A549 treated with ZK216348 at 1 μM for 4 hours (cell line): ENCODE results near the gene LAMTOR2. TPM values are rescaled to one million over a fixed set of nuclear protein-coding genes. Genes with fewer than 3 reads are reported as not detected.

Experiments used
- total RNA-seq: library from RNA; stranded (reverse); fragments of 200-300 nt; extraction: Qiagen RNA extraction; gene quantifications from 5 replicates; pipeline ENCODE4 v1.2.3, GENCODE V29; 2022; ENCODE audit warnings: low read depth

The LAMTOR2 gene
- 133 to 163 TPM (median 154 TPM) in 5 replicates for total RNA-seq

DNA sequence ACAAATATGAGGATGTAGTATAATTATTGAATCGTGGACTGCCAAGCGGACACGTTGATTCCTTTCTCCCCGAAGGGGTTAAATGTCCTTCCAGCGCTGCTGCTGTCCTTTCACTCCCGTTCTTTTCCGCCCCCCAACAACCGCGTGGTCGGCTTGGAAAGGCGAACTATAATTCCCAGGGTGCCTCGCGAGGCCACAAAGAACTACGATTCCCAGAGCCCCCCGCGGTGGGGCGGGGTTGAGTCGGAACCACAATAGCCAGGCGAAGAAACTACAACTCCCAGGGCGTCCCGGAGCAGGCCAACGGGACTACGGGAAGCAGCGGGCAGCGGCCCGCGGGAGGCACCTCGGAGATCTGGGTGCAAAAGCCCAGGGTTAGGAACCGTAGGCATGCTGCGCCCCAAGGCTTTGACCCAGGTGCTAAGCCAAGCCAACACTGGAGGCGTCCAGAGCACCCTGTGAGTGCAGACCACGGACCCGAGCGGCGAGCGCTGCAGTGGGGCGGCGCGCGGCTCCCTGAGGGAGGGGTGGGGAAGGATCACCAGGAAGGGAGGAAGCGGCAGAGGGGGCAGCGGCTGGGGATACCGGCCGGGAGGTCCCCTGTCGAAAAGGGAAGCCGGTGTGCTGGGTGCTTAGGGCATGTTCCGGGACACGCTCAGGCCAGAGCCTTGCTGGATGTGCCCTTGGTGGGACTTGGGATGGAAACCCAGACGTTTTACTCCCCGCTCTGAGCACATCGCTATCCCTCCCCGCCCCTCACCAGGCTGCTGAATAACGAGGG, at the start of gene LAMTOR2:
LAMTOR2 (plus strand) TSS at position 283 of the 781 bp plus-strand sequence; CDS start at position 391, 108 bp downstream.

DNA sequence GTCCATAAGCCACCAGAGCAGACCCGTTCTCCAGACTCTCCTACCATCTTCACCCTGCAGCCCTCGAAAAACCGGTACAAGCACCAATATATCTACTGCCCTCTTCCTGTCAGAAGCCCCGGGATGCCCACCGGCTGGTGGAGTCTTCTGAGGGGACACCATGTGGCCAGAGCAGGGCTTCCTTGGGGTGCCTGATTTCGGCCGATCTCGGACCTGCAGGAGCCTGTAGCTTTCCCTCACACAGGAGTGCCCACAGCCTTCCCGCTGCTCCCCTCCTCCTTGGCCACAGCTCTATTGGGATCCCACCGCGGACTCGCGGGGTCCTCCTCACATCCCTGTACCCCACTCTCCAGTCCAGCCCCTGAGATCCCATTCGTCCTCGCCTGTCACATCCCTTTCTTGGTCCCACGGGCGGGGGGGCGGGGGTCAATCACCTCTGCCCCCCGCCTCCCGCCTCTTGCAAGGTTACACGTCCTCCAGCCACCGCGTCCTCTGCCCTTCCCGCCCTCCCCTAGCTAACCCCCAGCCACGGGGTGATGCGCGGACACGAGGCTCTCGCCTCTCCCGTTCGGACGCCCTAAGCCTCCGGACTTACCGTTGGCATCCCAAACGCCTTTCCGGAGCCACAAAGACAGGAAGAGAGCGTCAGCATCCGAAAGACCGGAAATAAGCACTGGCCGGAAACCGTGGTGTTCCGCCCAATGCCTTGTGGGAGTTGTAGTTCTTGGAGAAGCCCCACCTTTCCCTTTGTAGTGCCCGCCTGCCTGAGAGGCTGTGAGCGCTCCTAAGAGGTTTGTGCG, 34.1 kb upstream of the LAMTOR2 start, which contains the start of gene SSR2:
SSR2 (minus strand) TSS at position 659 of the 800 bp plus-strand sequence. CDS start 784 bp downstream, outside the sequence.

DNA sequence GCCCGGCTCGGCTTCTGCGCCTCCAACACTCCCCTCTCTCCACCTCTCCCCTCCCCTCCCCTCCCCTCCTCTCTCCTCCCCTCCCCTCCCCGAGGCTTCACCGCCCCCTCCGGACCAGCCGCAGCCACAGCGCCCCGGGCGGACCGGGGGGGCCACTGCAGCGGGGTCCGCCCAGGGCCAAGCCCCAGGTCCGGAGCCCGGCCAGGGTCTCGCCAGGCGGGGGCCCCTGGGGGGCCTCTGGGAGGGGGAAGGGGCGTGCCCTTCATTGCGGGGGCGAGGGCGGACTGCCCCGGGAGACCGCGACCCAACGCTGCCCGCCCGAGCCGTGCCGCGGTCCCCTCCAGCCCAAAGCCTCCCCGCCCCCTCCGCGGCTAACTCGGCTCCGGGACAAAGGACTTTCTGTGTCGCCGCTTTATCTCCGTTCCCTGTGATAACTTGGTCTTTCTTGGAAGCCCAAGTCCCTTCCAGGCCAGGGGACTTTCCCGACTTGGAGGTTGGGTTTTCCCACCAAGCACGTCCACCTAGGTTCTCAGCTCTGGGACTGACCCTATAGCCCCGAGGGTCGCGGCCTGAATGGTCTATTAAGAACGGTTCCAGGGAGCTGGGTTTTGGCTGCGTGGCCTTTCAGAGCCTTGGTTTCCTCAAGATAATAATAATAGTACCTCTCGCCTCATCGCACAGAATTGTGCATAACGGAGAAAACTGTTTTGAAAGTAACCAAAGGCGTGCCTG, 648 bp upstream of the LAMTOR2 start, which contains the start of gene UBQLN4:
UBQLN4 (minus strand) TSS at position 31 of the 732 bp plus-strand sequence. CDS start 97 bp downstream, outside the sequence.

DNA sequence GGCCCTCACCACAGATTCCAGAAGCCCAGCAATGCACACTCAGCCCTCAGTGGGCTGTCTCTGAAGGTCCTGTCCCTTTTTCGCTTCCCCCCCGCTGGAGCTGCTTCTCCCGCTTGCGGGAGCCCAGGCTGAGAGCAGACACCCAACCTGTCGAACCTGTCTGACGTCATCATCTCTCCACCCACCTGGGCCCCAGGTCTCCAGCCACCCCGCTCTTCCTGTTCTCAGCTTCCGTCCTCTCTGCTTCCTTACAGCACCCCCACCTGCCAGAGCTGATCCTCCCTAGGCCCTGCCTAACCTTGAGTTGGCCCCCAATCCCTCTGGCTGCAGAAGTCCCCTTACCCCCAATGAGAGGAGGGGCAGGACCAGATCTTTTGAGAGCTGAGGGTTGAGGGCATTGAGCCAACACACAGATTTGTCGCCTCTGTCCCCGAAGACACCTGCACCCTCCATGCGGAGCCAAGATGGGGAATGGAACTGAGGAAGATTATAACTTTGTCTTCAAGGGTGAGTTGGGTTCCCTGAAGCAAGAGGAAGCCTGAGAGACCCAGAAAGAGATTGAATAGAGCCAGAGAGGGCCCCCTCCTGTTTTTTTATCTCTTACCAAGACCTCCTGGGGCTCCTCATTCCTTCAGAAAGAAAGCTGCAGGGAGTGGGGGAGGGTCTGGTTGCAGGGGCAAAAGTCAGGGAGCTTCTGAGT, 6.5 kb downstream of the LAMTOR2 start, which contains the start of gene RAB25:
RAB25 (plus strand) TSS at position 224 of the 700 bp plus-strand sequence; CDS start at position 465, 241 bp downstream.

DNA sequence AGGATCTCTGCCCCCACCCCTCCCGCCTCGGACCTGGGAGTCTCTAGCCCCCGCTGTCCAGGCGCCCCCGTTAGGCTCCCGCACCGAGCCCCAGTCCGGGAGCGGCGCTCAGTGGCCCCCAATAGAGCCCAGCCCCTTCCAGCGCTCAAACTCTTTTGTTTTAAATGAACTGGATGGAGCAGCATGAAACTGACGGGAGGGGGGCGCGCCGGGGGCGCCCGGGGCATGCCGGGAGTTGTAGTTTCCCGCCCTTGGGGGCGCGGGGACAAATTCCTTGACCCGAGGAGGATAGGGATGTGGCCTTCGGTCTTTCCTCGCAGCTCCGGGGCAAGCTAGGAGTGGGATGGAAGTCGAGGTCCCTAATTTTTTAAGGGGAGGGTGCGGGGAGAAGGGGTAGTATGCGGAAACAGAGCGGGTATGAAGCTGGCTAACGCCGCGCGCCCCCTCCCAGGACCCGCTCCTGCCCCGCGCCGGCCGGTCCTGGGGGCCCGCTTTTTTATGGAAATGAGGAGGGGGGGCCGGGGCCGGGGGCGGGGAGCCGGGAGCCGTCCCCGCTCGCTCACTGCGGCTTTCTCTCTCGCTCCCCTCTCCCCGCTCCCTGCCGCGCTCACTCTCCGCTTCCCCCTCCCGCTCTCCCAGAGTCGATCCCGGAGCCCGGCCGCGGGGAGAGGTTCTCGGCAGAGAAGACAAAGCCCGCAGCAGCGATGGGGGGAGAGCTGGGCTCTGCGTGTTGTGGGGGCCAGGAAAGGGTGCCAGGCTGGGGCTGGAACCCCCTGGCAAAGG, 27.9 kb downstream of the LAMTOR2 start, which contains the start of gene MEX3A:
MEX3A (minus strand) TSS at position 157 of the 783 bp plus-strand sequence. CDS start 467 bp downstream, outside the sequence.

Other genes starting within 250 kb of the LAMTOR2 start
- 14.6 to 16.5 TPM (median 15.5 TPM) in 5 replicates for gene GON4L, start 197.6 kb upstream of the LAMTOR2 start, total RNA-seq
- gene SYT11, start 195.2 kb upstream of the LAMTOR2 start, total RNA-seq, result 0.93 to 1.3 TPM (median 1.2 TPM) in 5 replicates
- gene RIT1, start 143.4 kb upstream of the LAMTOR2 start, total RNA-seq, result 17.8 to 24.8 TPM (median 21.8 TPM) in 5 replicates
- gene KHDC4, start 120.4 kb upstream of the LAMTOR2 start, total RNA-seq, result 16.3 to 26.8 TPM (median 24.5 TPM) in 5 replicates
- not detected in 5 replicates for gene RXFP4, start 113.1 kb upstream of the LAMTOR2 start, total RNA-seq
- gene ARHGEF2, start 76.2 kb upstream of the LAMTOR2 start, total RNA-seq, result 29.2 to 44.4 TPM (median 37.7 TPM) in 5 replicates
- 256 to 276 TPM (median 258 TPM) in 5 replicates for gene SSR2, start 33.8 kb upstream of the LAMTOR2 start, total RNA-seq
- gene UBQLN4, start 984 bp upstream of the LAMTOR2 start, total RNA-seq, result 35.1 to 45.0 TPM (median 43.9 TPM) in 5 replicates
- 0.29 to 0.62 TPM (median 0.38 TPM) in 3 of 5 replicates, not detected in the others for gene RAB25, start 6.4 kb downstream of the LAMTOR2 start, total RNA-seq
- 0.83 to 3.8 TPM (median 2.2 TPM) in 5 replicates for gene MEX3A, start 27.7 kb downstream of the LAMTOR2 start, total RNA-seq
- 487 to 742 TPM (median 732 TPM) in 5 replicates for gene LMNA, start 59.9 kb downstream of the LAMTOR2 start, total RNA-seq
- gene SEMA4A, start 98.8 kb downstream of the LAMTOR2 start, total RNA-seq, result 0.26 to 0.46 TPM (median 0.42 TPM) in 5 replicates
- 24.0 to 30.8 TPM (median 26.1 TPM) in 5 replicates for gene SLC25A44, start 139.3 kb downstream of the LAMTOR2 start, total RNA-seq
- gene PMF1, start 158.2 kb downstream of the LAMTOR2 start, total RNA-seq, result 54.8 to 62.6 TPM (median 56.8 TPM) in 5 replicates
- 0.20 to 0.40 TPM (median 0.39 TPM) in 3 of 5 replicates, not detected in the others for gene BGLAP, start 187.4 kb downstream of the LAMTOR2 start, total RNA-seq
- 2.9 to 5.5 TPM (median 3.4 TPM) in 5 replicates for gene PAQR6, start 193.3 kb downstream of the LAMTOR2 start, total RNA-seq
- 32.3 to 54.5 TPM (median 47.9 TPM) in 5 replicates for gene SMG5, start 228.0 kb downstream of the LAMTOR2 start, total RNA-seq
- gene TMEM79, start 229.5 kb downstream of the LAMTOR2 start, total RNA-seq, result 6.2 to 9.5 TPM (median 8.5 TPM) in 5 replicates
- gene GLMP, start 240.9 kb downstream of the LAMTOR2 start, total RNA-seq, result 33.5 to 46.4 TPM (median 44.5 TPM) in 5 replicates
- gene VHLL, start 244.5 kb downstream of the LAMTOR2 start, total RNA-seq, result not detected in 5 replicates